PFSK-1 (cell line): ENCODE results near the gene SLC15A1.

Source experiments
- FOXP2 ChIP-seq: optimal IDR thresholded peaks from 2 replicates; pipeline ENCODE3; 2011; ENCODE audit warnings: borderline replicate concordance, control low read depth, inconsistent platforms; ENCODE audit not compliant: insufficient read depth; ENCODE audit errors: extremely low read length, extremely low read depth
- POLR2AphosphoS5 ChIP-seq: IDR thresholded peaks from 2 replicates; pipeline ENCODE4 v1.6.1; 2012; ENCODE audit warnings: low read depth, mild to moderate bottlenecking, control low read depth, low read length, moderate library complexity
- REST ChIP-seq, 2 experiments: IDR thresholded peaks; 2 replicates each; pipeline versions ENCODE4 v1.6.1 to v1.8.0; 2011 to 2012; ENCODE audit warnings: low read depth in 2 of 2, low read length in 2 of 2, control low read depth in 1 of 2, inconsistent platforms in 1 of 2, mild to moderate bottlenecking in 1 of 2, moderate library complexity in 1 of 2; ENCODE audit not compliant: insufficient read depth in 1 of 2
- TAF1 ChIP-seq: IDR thresholded peaks from 2 replicates; pipeline ENCODE4 v1.6.1; 2012; ENCODE audit warnings: low read length, control low read depth, borderline replicate concordance; ENCODE audit not compliant: insufficient read depth

- no peak for TF ChIP-seq POLR2AphosphoS5
- no peak for TF ChIP-seq FOXP2
- TF ChIP-seq REST (IDR thresholded peaks at IDR 0.05; ENCODE audit: insufficient read depth in 1 of 2, low read depth in 2 of 2, low read length in 2 of 2), result no peak
- no peak for TF ChIP-seq TAF1
Observed at GRCh38 chr13:98647121-98647520, 105.4 kb downstream of the SLC15A1 start.
